Dermis blood vessel endothelial cell (primary cell): Measurements from ENCODE around the gene LRRC32. TPM values are rescaled to one million over a fixed set of nuclear protein-coding genes. Genes with fewer than 3 reads are reported as not detected.

Experiments
- DNase-seq: peaks from one replicate; pipeline ENCODE4 v3.0.0; 2010
- total RNA-seq: library from RNA; depleted of rRNA; stranded (reverse); fragments of >200 nt; gene quantifications from 2 replicates; pipeline ENCODE4 v1.2.3, GENCODE V29; 2014

The LRRC32 gene
- total RNA-seq, 1 donor from 2014 or later, result 80.8 TPM

- no peak for DNase-seq
These were observed 6.3 kb upstream of the LRRC32 start for GRCh38 chr11:76676636-76677457.

GRCh38 chr11:76674517-76675400, 4.2 kb upstream of the LRRC32 start:
- DNase-seq, result peak; percentile 30

GRCh38 chr11:76673176-76674142, 2.9 kb upstream of the LRRC32 start:
- DNase-seq, result no peak

- DNase-seq, result peak; percentile 45
These were observed 2.1 kb upstream of the LRRC32 start for GRCh38 chr11:76672431-76673175.

- no peak for DNase-seq
These were observed 1.2 kb upstream of the LRRC32 start for GRCh38 chr11:76671626-76672309.

- DNase-seq, result no peak
These were observed 668 bp upstream of the LRRC32 start for GRCh38 chr11:76671237-76671592.

GRCh38 chr11:76669901-76670484, 554 bp downstream of the LRRC32 start:
- DNase-seq, result peak; percentile 82

- peak; percentile 66 for DNase-seq
These were observed 2.0 kb downstream of the LRRC32 start for GRCh38 chr11:76668362-76669155.

- no peak for DNase-seq
These were observed 2.7 kb downstream of the LRRC32 start for GRCh38 chr11:76667856-76668255.

- DNase-seq, result no peak
These were observed 3.2 kb downstream of the LRRC32 start for GRCh38 chr11:76667271-76667818.

GRCh38 chr11:76666830-76667229, 3.7 kb downstream of the LRRC32 start:
- no peak for DNase-seq

GRCh38 chr11:76666408-76666807, 4.1 kb downstream of the LRRC32 start:
- DNase-seq, result peak; percentile 90

- DNase-seq, result no peak
These were observed 4.6 kb downstream of the LRRC32 start for GRCh38 chr11:76665921-76666351.

GRCh38 chr11:76665172-76665571, 5.4 kb downstream of the LRRC32 start:
- no peak for DNase-seq

GRCh38 chr11:76664578-76665061, 5.9 kb downstream of the LRRC32 start:
- DNase-seq, result peak; percentile 75

GRCh38 chr11:76663912-76664440, 6.6 kb downstream of the LRRC32 start:
- no peak for DNase-seq

GRCh38 chr11:76663486-76663810, 7.1 kb downstream of the LRRC32 start:
- no peak for DNase-seq

GRCh38 chr11:76662656-76663485, 7.7 kb downstream of the LRRC32 start:
- DNase-seq, result no peak
